Hepatocyte (in vitro differentiated cells): Measurements from ENCODE around the gene NMNAT3. TPM values are rescaled to one million over a fixed set of nuclear protein-coding genes. Genes with fewer than 3 reads are reported as not detected.
"Not testable (repeated sequence)": the region's sequence is repeated elsewhere in the genome, so short reads cannot be mapped to it uniquely, and the experiment has no call there.

Experiments
- DNase-seq: peaks from one replicate; pipeline ENCODE4 v3.0.0-alpha.2; 2016; ENCODE audit warnings: low spot score
- H2AFZ ChIP-seq: fragments of 200-600 bp; sonication (generic); 2 replicates; pipeline ENCODE4 v1.6.0; 2016; ENCODE audit warnings: antibody characterized with exemption, mild to moderate bottlenecking
- H3K27ac ChIP-seq: fragments of 200-600 bp; sonication (generic); 2 replicates; pipeline ENCODE4 v1.5.1; 2016; ENCODE audit warnings: mild to moderate bottlenecking
- H3K27me3 ChIP-seq: fragments of 200-600 bp; sonication (generic); 2 replicates; pipeline ENCODE4 v1.6.1; 2016
- H3K36me3 ChIP-seq: fragments of 200-600 bp; sonication (generic); replicated peaks from 2 replicates; pipeline ENCODE4 v1.5.1; 2016; ENCODE audit warnings: low read depth; ENCODE audit not compliant: insufficient read depth
- H3K4me1 ChIP-seq: fragments of 200-600 bp; sonication (generic); 2 replicates; pipeline ENCODE4 v1.5.1; 2016; ENCODE audit warnings: mild to moderate bottlenecking, moderate library complexity; ENCODE audit not compliant: insufficient read depth
- H3K4me2 ChIP-seq: fragments of 200-600 bp; sonication (generic); 2 replicates; pipeline ENCODE4 v1.6.0; 2016
- H3K4me3 ChIP-seq: fragments of 200-600 bp; sonication (generic); 2 replicates; pipeline ENCODE4 v1.5.1; 2016; ENCODE audit warnings: mild to moderate bottlenecking
- H3K79me2 ChIP-seq: fragments of 200-600 bp; sonication (generic); 2 replicates; pipeline ENCODE4 v1.6.0; 2017; ENCODE audit warnings: mild to moderate bottlenecking
- H3K9me2 ChIP-seq: fragments of 200-600 bp; sonication (generic); replicated peaks from 2 replicates; pipeline ENCODE4 v1.6.0; 2017; ENCODE audit warnings: mild to moderate bottlenecking; ENCODE audit not compliant: insufficient read depth
- H3K9me3 ChIP-seq: fragments of 200-600 bp; sonication (generic); 2 replicates; pipeline ENCODE4 v1.5.1; 2016; ENCODE audit warnings: low read depth, mild to moderate bottlenecking
- H4K20me1 ChIP-seq: fragments of 200-600 bp; sonication (generic); 2 replicates; pipeline ENCODE4 v1.6.0; 2016; ENCODE audit warnings: mild to moderate bottlenecking; ENCODE audit not compliant: insufficient read depth, poor library complexity, severe bottlenecking
- CTCF ChIP-seq: fragments of 200-600 bp; sonication (generic); IDR thresholded peaks from 2 replicates; pipeline ENCODE4 v1.5.1; 2016; ENCODE audit warnings: antibody characterized with exemption, mild to moderate bottlenecking; ENCODE audit not compliant: poor library complexity
- EZH2 ChIP-seq: fragments of 200-600 bp; sonication (generic); IDR thresholded peaks from 2 replicates; pipeline ENCODE4 v1.6.1; 2016; ENCODE audit warnings: antibody characterized with exemption, mild to moderate bottlenecking, borderline replicate concordance
- EZH2phosphoT487 ChIP-seq: fragments of 200-600 bp; sonication (generic); IDR thresholded peaks from one replicate; pipeline ENCODE4 v1.6.1; 2018; ENCODE audit warnings: antibody characterized with exemption, mild to moderate bottlenecking, low read depth, moderate library complexity; ENCODE audit not compliant: unreplicated experiment, severe bottlenecking
- WGBS: methylation state at CpG from one replicate; pipeline ENCODE4 v1.1.6; 2016; ENCODE audit warnings: low lambda C conversion rate; ENCODE audit errors: missing lambda C conversion rate; 5-methylcytosine and 5-hydroxymethylcytosine counted together
- polyA plus RNA-seq: library from polyadenylated mRNA; unstranded; fragments of >200 nt; fragmentation: Nextera tagmentation; extraction: Ambion mirVana; gene quantifications from 2 replicates; pipeline ENCODE4 v1.2.1, GENCODE V29; 2016
- total RNA-seq: library from RNA; depleted of rRNA; stranded (reverse); fragments of >200 nt; gene quantifications from 2 replicates; pipeline ENCODE4 v1.2.3, GENCODE V29; 2014

Gene NMNAT3
- total and polyA plus RNA-seq, 2 experiments from 2014 or later, result 4.7 to 8.3 TPM

GRCh38 chr3:139602003-139602402 lies 75.8 kb downstream of the NMNAT3 start:
- 90% methylated on average over 1 of the region's 1 CpG for WGBS
- Histone ChIP-seq H3K4me3 (no peak overlapping the region), H2AFZ (no peak overlapping the region), H3K36me3 (no peaks in the 10 kb centered on the region), H3K27me3 (no peaks in the 10 kb centered on the region), H4K20me1 (no peaks in the 10 kb centered on the region), H3K4me1 (no peaks in the 10 kb centered on the region), H3K79me2 (no peaks in the 10 kb centered on the region), H3K9me2 (no peaks in the 10 kb centered on the region), H3K9me3 (no peaks in the 10 kb centered on the region), H3K4me2 (no peak overlapping the region), H3K27ac (no peak overlapping the region)
- TF ChIP-seq EZH2, result no peak
- TF ChIP-seq CTCF, result no peak
- no peak for TF ChIP-seq EZH2phosphoT487
- DNase-seq, result no peak

GRCh38 chr3:139601191-139601961 lies 76.4 kb downstream of the NMNAT3 start:
- 68% methylated on average over 5 of the region's 5 CpGs for WGBS
- Histone ChIP-seq H3K27ac (no peak overlapping the region), H3K9me3 (no peaks in the 10 kb centered on the region), H3K4me1 (no peaks in the 10 kb centered on the region), H3K79me2 (no peaks in the 10 kb centered on the region), H2AFZ (no peak overlapping the region), H3K4me3 (no peak overlapping the region), H4K20me1 (no peaks in the 10 kb centered on the region), H3K4me2 (no peak overlapping the region), H3K27me3 (no peaks in the 10 kb centered on the region), H3K36me3 (no peaks in the 10 kb centered on the region), H3K9me2 (no peaks in the 10 kb centered on the region)
- TF ChIP-seq EZH2 (no peak), CTCF (no peak), EZH2phosphoT487 (no peak)
- no peak for DNase-seq

GRCh38 chr3:139597947-139598346 lies 79.8 kb downstream of the NMNAT3 start:
- DNase-seq, result no peak

GRCh38 chr3:139591186-139591585 lies 86.6 kb downstream of the NMNAT3 start:
- 75% methylated on average over 16 of the region's 22 CpGs for WGBS
- H3K79me2 ChIP-seq, DNase-seq, H3K9me2 ChIP-seq, H3K9me3 ChIP-seq, H3K4me1 ChIP-seq, H3K36me3 ChIP-seq, H2AFZ ChIP-seq, H3K4me2 ChIP-seq, H3K27me3 ChIP-seq, H3K4me3 ChIP-seq, H4K20me1 ChIP-seq, H3K27ac ChIP-seq: not testable (repeated sequence)

More at GRCh38 chr3:139597947-139598346, 79.8 kb downstream of the NMNAT3 start:
- H2AFZ ChIP-seq, result no peak overlapping the region
- H3K4me2 ChIP-seq, result no peak overlapping the region
- no peaks in the 10 kb centered on the region for H3K9me2 ChIP-seq
- no peaks in the 10 kb centered on the region for H3K4me1 ChIP-seq
- TF ChIP-seq CTCF (no peak), EZH2phosphoT487 (no peak), EZH2 (no peak)
- WGBS, result 43% methylated on average over 1 of the region's 1 CpG
- no peaks in the 10 kb centered on the region for H3K79me2 ChIP-seq
- H4K20me1 ChIP-seq, result no peaks in the 10 kb centered on the region
- H3K9me3 ChIP-seq, result no peaks in the 10 kb centered on the region
- H3K27me3 ChIP-seq, result no peaks in the 10 kb centered on the region
- H3K4me3 ChIP-seq, result no peak overlapping the region
- no peaks in the 10 kb centered on the region for H3K36me3 ChIP-seq
- no peak overlapping the region for H3K27ac ChIP-seq
